ENCODE data around the gene RPL18A.

Gene RPL18A

GRCh38 chr19:17908244-17908643 is 48.5 kb downstream of the RPL18A start:
- DNase-seq = no peak

GRCh38 chr19:17909003-17909732 is 49.5 kb downstream of the RPL18A start:
- no peak for DNase-seq

- DNase-seq = no peak
Measured at GRCh38 chr19:17910791-17911360, 51.2 kb downstream of the RPL18A start.

Data from anterior cingulate cortex (tissue), 58 donors.